ENCODE data around the gene TEX2. TPM values are rescaled to one million over a fixed set of nuclear protein-coding genes. Genes with fewer than 3 reads are reported as not detected.

TEX2 gene
- total and polyA plus RNA-seq, 2 of the 13 experiments (the other 11 are each of a cell fraction or from before 2014, with no cell fraction given) = 21.4 to 37.7 TPM

- TF ChIP-seq ATF7 (IDR thresholded peaks at IDR 0.05) (no peak), ATF7 (CRISPR knock-in tag; IDR thresholded peaks at IDR 0.05) (peak; percentile 69; the same call in 1 of the 2 replicates), GATA4 (IDR thresholded peaks at IDR 0.05; ENCODE audit: borderline replicate concordance, low read depth) (no peak; the same call in 1 of the 2 replicates), PLRG1 (conservative IDR thresholded peaks at IDR 0.05) (no peak), ATF6 (CRISPR knock-in tag; conservative IDR thresholded peaks at IDR 0.05) (0 out of 2 replicates have a peak, but pooled peaks have one; percentile 45), ZNF619 (CRISPR knock-in tag; IDR thresholded peaks at IDR 0.05) (no peak; the same call in 1 of the 2 replicates), ZBTB3 (CRISPR knock-in tag; IDR thresholded peaks at IDR 0.05; ENCODE audit: borderline replicate concordance, low read depth) (peak; percentile 66; the same call in 1 of the 2 replicates), ZBTB7B (CRISPR knock-in tag; IDR thresholded peaks at IDR 0.05) (no peak), ISX (CRISPR knock-in tag; conservative IDR thresholded peaks at IDR 0.05) (no peak), NCOA1 (CRISPR knock-in tag; IDR thresholded peaks at IDR 0.05) (no peak), SMAD3 (CRISPR knock-in tag; IDR thresholded peaks at IDR 0.05) (peak; percentile 72; the same call in 1 of the 2 replicates), ZNF674 (CRISPR knock-in tag; IDR thresholded peaks at IDR 0.05; ENCODE audit: low read depth) (no peak), ZBTB25 (CRISPR knock-in tag; IDR thresholded peaks at IDR 0.05) (peak; percentile 94), ZEB1 (IDR thresholded peaks at IDR 0.05; ENCODE audit: insufficient replicate concordance, low read depth) (peak; percentile 90), SP5 (CRISPR knock-in tag; IDR thresholded peaks at IDR 0.05; ENCODE audit: borderline replicate concordance, low read depth) (peak; percentile 88), IKZF4 (CRISPR knock-in tag; IDR thresholded peaks at IDR 0.05; ENCODE audit: borderline replicate concordance, low read depth, not compliant biosample characterization) (peak; percentile 11), ZNF75D (CRISPR knock-in tag; IDR thresholded peaks at IDR 0.05; ENCODE audit: borderline replicate concordance) (no peak), CREM (IDR thresholded peaks at IDR 0.05) (no peak), CREM (CRISPR knock-in tag; IDR thresholded peaks at IDR 0.05) (no peak), THAP7 (CRISPR knock-in tag; IDR thresholded peaks at IDR 0.05) (peak; percentile 64; the same call in 1 of the 2 replicates), RARA (CRISPR knock-in tag; IDR thresholded peaks at IDR 0.05) (peak; percentile 25; the same call in 1 of the 2 replicates), PRDM4 (CRISPR knock-in tag; IDR thresholded peaks at IDR 0.05; ENCODE audit: borderline replicate concordance) (no peak), ZNF652 (CRISPR knock-in tag; IDR thresholded peaks at IDR 0.05; ENCODE audit: borderline replicate concordance, low read depth) (no peak), NFYB (CRISPR knock-in tag; IDR thresholded peaks at IDR 0.05) (peak; percentile 69), ZNF468 (CRISPR knock-in tag; IDR thresholded peaks at IDR 0.05) (no peak), NKX3-1 (CRISPR knock-in tag; IDR thresholded peaks at IDR 0.05) (no peak)
Measured at GRCh38 chr17:64263000-64263766, at the start of gene TEX2 (continued).

Data from HepG2 (cell line).